MM.1S (cell line): ENCODE results near the gene TMEM235.
"Not testable (repeated sequence)": the region's sequence is repeated elsewhere in the genome, so short reads cannot be mapped to it uniquely, and the experiment has no call there.

Experiments used
- DNase-seq: peaks from one replicate; pipeline ENCODE4 v3.0.0-alpha.2; 2015
- H2AFZ ChIP-seq: fragments of 300-600 bp; sonication (generic); 2 replicates; pipeline ENCODE4 v1.6.0; 2016; ENCODE audit warnings: antibody characterized with exemption, low read length
- H3F3A ChIP-seq: fragments of 300-600 bp; sonication (generic); 2 replicates; pipeline ENCODE4 v1.6.1; 2016; ENCODE audit warnings: mild to moderate bottlenecking, antibody characterized with exemption, low read length, moderate library complexity, mixed read lengths; ENCODE audit not compliant: insufficient read depth
- H3K27ac ChIP-seq: fragments of 300-600 bp; sonication (generic); 2 replicates; pipeline ENCODE4 v1.5.1; 2016; ENCODE audit warnings: mild to moderate bottlenecking, low read length
- H3K27me3 ChIP-seq: fragments of 300-600 bp; sonication (generic); replicated peaks from 2 replicates; pipeline ENCODE4 v1.6.0; 2016; ENCODE audit warnings: low read length; ENCODE audit not compliant: insufficient read depth
- H3K36me3 ChIP-seq: fragments of 300-600 bp; sonication (generic); replicated peaks from 2 replicates; pipeline ENCODE4 v1.6.1; 2016; ENCODE audit warnings: mild to moderate bottlenecking, low read length, mixed read lengths; ENCODE audit not compliant: insufficient read depth
- H3K4me1 ChIP-seq: fragments of 300-600 bp; sonication (generic); 2 replicates; pipeline ENCODE4 v1.6.1; 2016; ENCODE audit warnings: low read length, mixed read lengths
- H3K4me2 ChIP-seq: fragments of 300-600 bp; sonication (generic); 2 replicates; pipeline ENCODE4 v1.6.0; 2016; ENCODE audit warnings: low read depth, low read length
- H3K4me3 ChIP-seq: fragments of 300-600 bp; sonication (generic); 2 replicates; pipeline ENCODE4 v1.5.1; 2016; ENCODE audit warnings: low read length, mixed read lengths
- H3K79me2 ChIP-seq: fragments of 300-600 bp; sonication (generic); 2 replicates; pipeline ENCODE4 v1.6.1; 2016; ENCODE audit warnings: mixed run types, low read length, mixed read lengths
- H3K9ac ChIP-seq: fragments of 300-600 bp; sonication (generic); 2 replicates; pipeline ENCODE4 v1.6.1; 2016; ENCODE audit warnings: low read length, mixed read lengths
- H3K9me2 ChIP-seq: fragments of 300-600 bp; sonication (generic); replicated peaks from 2 replicates; pipeline ENCODE4 v1.6.1; 2016; ENCODE audit warnings: mild to moderate bottlenecking, low read length, mixed read lengths; ENCODE audit not compliant: insufficient read depth
- H3K9me3 ChIP-seq: fragments of 300-600 bp; sonication (generic); replicated peaks from 2 replicates; pipeline ENCODE4 v1.6.1; 2016; ENCODE audit warnings: mild to moderate bottlenecking, low read length, mixed read lengths; ENCODE audit not compliant: insufficient read depth
- H4K20me1 ChIP-seq: fragments of 300-600 bp; sonication (generic); 2 replicates; pipeline ENCODE4 v1.6.1; 2016; ENCODE audit warnings: mild to moderate bottlenecking, low read length, moderate library complexity, mixed read lengths; ENCODE audit not compliant: insufficient read depth
- CTCF ChIP-seq: fragments of 300-600 bp; sonication (generic); IDR thresholded peaks from 2 replicates; pipeline ENCODE4 v1.5.1; 2016; ENCODE audit warnings: antibody characterized with exemption, low read length, mixed read lengths
- EZH2 ChIP-seq: fragments of 300-600 bp; sonication (generic); optimal IDR thresholded peaks from 2 replicates; pipeline ENCODE3; 2017; ENCODE audit warnings: low read depth, mild to moderate bottlenecking, antibody characterized with exemption, low read length, mixed read lengths
- EZH2phosphoT487 ChIP-seq: fragments of 300-600 bp; sonication (generic); IDR thresholded peaks from 2 replicates; pipeline ENCODE4 v1.6.1; 2018; ENCODE audit warnings: antibody characterized with exemption, low read length

The TMEM235 gene

GRCh38 chr17:78233678-78234077, 2.2 kb downstream of the TMEM235 start:
- Histone ChIP-seq H3K4me1 (no peaks in the 10 kb centered on the region), H3K4me2 (no peak overlapping the region), H3K27ac (no peak overlapping the region), H3K4me3 (no peak overlapping the region), H3K27me3 (peaks cover 34% of the 10 kb centered on the region), H2AFZ (no peak overlapping the region), H3F3A (no peaks in the 10 kb centered on the region), H3K79me2 (no peaks in the 10 kb centered on the region), H3K36me3 (no peaks in the 10 kb centered on the region), H4K20me1 (no peaks in the 10 kb centered on the region), H3K9me3 (no peaks in the 10 kb centered on the region), H3K9ac (no peak overlapping the region), H3K9me2 (no peaks in the 10 kb centered on the region)
- DNase-seq = no peak
- no peak for TF ChIP-seq EZH2phosphoT487
- TF ChIP-seq EZH2 = no peak
- no peak for TF ChIP-seq CTCF

- no peaks in the 10 kb centered on the region for H4K20me1 ChIP-seq
- no peaks in the 10 kb centered on the region for H3K36me3 ChIP-seq
- TF ChIP-seq EZH2 = no peak
- no peak for TF ChIP-seq EZH2phosphoT487
- no peak for TF ChIP-seq CTCF
- H3K79me2 ChIP-seq = no peaks in the 10 kb centered on the region
- H3K9ac ChIP-seq = no peak overlapping the region
- H3K27me3 ChIP-seq = peaks cover 34% of the 10 kb centered on the region
- no peaks in the 10 kb centered on the region for H3K4me1 ChIP-seq
- no peak overlapping the region for H3K27ac ChIP-seq
- no peaks in the 10 kb centered on the region for H3K9me3 ChIP-seq
- H3F3A ChIP-seq = no peaks in the 10 kb centered on the region
- H3K4me2 ChIP-seq = no peak overlapping the region
- no peak for DNase-seq
- H3K9me2 ChIP-seq = no peaks in the 10 kb centered on the region
- no peak overlapping the region for H3K4me3 ChIP-seq
- no peak overlapping the region for H2AFZ ChIP-seq
Measured at GRCh38 chr17:78234261-78234865, 2.9 kb downstream of the TMEM235 start.

GRCh38 chr17:78235022-78235421, 3.6 kb downstream of the TMEM235 start:
- not testable (repeated sequence) for H4K20me1 ChIP-seq, H3K36me3 ChIP-seq, H3K4me3 ChIP-seq, H3K4me2 ChIP-seq, H3F3A ChIP-seq, H3K4me1 ChIP-seq, H3K79me2 ChIP-seq, H3K9me2 ChIP-seq, H2AFZ ChIP-seq, H3K9me3 ChIP-seq, H3K27ac ChIP-seq, H3K9ac ChIP-seq, DNase-seq
- H3K27me3 ChIP-seq = peaks cover 32% of the 10 kb centered on the region

- Histone ChIP-seq H2AFZ (no peak overlapping the region), H3K4me2 (no peak overlapping the region), H3K79me2 (no peaks in the 10 kb centered on the region), H3K9me2 (no peaks in the 10 kb centered on the region), H3F3A (no peaks in the 10 kb centered on the region), H3K27ac (no peak overlapping the region), H3K4me3 (no peak overlapping the region), H3K27me3 (peaks cover 23% of the 10 kb centered on the region), H3K4me1 (no peaks in the 10 kb centered on the region), H3K9ac (no peak overlapping the region), H3K36me3 (no peaks in the 10 kb centered on the region), H3K9me3 (no peaks in the 10 kb centered on the region), H4K20me1 (no peaks in the 10 kb centered on the region)
- TF ChIP-seq CTCF = no peak
- no peak for TF ChIP-seq EZH2phosphoT487
- TF ChIP-seq EZH2 = no peak
- DNase-seq = no peak
Measured at GRCh38 chr17:78235885-78236284, 4.5 kb downstream of the TMEM235 start.
